GM10248 (cell line): ENCODE results near the gene KCNAB3.

Experiments used
- CTCF ChIA-PET: fragments of 300-600 bp; sonication (Branson Sonifier 250); formaldehyde crosslinking; extraction: SDS; loops from one replicate; lab custom pipeline; 2021; ENCODE audit warnings: antibody characterized with exemption; lab: Yijun Ruan, JAX
- POLR2A ChIA-PET: fragments of 350-650 bp; sonication (Branson Sonifier 250); formaldehyde crosslinking; extraction: SDS; loops from one replicate; lab custom pipeline; 2020; ENCODE audit warnings: antibody characterized with exemption; lab: Yijun Ruan, JAX
- DNase-seq: peaks from one replicate; pipeline ENCODE4 v3.0.0; 2012; ENCODE audit errors: extremely low spot score
- TF ChIP-seq, protein P1 (sequence below): IDR thresholded peaks from 2 replicates; pipeline ENCODE4 v1.5.1; 2012; ENCODE audit warnings: mild to moderate bottlenecking, low read depth; ENCODE audit errors: extremely low read depth, missing control alignments, control extremely low read depth

KCNAB3 gene

DNA sequence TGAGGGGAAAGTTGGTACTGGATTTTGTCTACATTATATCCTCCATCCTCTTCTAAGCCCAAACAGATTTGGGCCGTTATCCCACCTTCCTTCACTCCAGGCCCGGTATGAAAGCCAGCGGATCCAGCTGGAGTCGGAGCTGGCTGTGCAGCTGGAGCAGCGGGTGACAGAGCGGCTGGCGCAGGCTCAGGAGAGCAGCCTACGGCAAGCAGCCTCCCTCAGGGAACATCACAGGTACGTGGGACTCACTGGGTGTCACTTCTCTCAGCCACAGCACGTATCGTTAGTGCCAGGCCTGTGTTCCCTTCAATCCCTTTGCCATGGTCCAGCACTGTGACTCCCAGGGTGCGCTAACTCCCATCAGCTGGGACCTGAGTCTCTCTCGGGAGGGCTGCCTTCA is 13.6 kb upstream of the KCNAB3 start:
- CTCF ChIA-PET = interaction anchor here (0.7 to 6.4 kb wide), 6 partner anchors 10 to 117 kb away, joined by 3 to 32 read pairs (median 4); no protein-coding TSS in a partner anchor
- POLR2A ChIA-PET = no interaction called here
- no peak for DNase-seq
- TF ChIP-seq, protein P1, sequence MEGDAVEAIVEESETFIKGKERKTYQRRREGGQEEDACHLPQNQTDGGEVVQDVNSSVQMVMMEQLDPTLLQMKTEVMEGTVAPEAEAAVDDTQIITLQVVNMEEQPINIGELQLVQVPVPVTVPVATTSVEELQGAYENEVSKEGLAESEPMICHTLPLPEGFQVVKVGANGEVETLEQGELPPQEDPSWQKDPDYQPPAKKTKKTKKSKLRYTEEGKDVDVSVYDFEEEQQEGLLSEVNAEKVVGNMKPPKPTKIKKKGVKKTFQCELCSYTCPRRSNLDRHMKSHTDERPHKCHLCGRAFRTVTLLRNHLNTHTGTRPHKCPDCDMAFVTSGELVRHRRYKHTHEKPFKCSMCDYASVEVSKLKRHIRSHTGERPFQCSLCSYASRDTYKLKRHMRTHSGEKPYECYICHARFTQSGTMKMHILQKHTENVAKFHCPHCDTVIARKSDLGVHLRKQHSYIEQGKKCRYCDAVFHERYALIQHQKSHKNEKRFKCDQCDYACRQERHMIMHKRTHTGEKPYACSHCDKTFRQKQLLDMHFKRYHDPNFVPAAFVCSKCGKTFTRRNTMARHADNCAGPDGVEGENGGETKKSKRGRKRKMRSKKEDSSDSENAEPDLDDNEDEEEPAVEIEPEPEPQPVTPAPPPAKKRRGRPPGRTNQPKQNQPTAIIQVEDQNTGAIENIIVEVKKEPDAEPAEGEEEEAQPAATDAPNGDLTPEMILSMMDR = no peak

DNA sequence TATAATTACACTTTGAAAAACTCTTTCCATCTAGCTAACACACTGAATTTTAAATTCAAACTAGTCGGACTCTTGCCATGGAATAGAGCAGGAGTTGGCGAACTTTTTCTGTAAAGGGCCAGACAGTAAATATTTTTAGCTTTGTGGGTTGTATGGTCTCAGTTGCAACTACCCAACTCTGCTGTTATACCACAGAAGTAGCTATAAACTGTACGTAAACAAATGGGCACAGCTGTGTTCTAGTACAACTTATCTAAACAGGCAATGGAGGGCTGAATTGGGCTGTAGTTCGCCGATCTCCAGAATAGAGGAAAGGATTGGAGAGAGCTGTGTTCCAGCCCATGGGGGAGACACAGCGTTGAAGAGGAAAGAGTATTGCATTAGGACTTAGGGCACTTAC is 11.1 kb upstream of the KCNAB3 start:
- CTCF ChIA-PET = interaction anchor here (1.0 to 5.2 kb wide), 10 partner anchors 8 to 178 kb away, joined by 3 to 22 read pairs (median 4); partner anchors contain the start of genes CNTROB and TRAPPC1
- POLR2A ChIA-PET = no interaction called here
- TF ChIP-seq, protein P1 = no peak
- DNase-seq = no peak

DNA sequence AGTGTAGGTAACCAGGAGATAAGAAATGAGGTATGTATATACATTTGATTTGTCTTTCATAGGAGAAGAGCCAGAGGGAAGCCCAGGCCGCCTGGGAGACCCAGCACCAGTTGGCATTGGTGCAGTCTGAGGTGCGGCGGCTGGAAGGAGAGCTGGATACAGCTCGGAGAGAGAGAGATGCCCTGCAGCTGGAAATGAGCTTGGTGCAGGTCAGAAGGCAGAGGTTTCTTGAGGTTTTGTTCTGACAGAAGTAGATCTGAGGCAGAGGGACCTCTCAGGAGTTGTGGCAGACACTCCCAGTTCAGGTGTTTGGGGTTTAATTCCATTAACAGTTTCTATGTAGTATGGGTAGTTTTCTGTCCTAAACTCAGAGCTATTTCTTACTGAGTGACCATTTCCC is 10.4 kb upstream of the KCNAB3 start:
- TF ChIP-seq, protein P1 = no peak
- ChIA-PET CTCF (interaction anchor here (1.0 to 10.4 kb wide), 9 partner anchors 7 to 77 kb away, joined by 3 to 107 read pairs (median 5); partner anchors contain the start of genes CNTROB and TRAPPC1), POLR2A (no interaction called here)
- DNase-seq = no peak

DNA sequence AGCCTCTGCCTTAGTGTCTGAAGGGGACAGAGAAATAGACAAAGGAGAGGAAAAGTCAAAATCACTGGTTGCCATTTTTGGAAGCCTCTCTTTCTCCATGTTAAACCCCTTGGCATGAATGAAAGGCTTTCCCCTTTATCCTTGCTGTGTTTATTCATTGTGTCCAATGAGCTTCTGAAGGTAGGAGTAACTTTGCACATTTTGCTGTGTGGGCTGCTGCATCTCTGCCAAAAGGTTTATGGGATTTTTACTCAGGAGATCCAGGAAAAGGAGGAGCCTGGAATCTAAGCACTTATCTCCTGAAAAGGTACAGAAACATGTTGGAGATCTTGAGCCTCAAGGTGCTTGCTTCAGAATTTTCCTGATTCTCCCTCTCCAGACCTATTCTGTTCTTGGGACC is 6.2 kb upstream of the KCNAB3 start:
- CTCF ChIA-PET = interaction anchor here (0.9 to 10.4 kb wide), 10 partner anchors 9 to 193 kb away, joined by 3 to 107 read pairs (median 4); partner anchors contain the start of genes NAA38 and RNF227
- POLR2A ChIA-PET = no interaction called here
- TF ChIP-seq, protein P1 = no peak
- no peak for DNase-seq

DNA sequence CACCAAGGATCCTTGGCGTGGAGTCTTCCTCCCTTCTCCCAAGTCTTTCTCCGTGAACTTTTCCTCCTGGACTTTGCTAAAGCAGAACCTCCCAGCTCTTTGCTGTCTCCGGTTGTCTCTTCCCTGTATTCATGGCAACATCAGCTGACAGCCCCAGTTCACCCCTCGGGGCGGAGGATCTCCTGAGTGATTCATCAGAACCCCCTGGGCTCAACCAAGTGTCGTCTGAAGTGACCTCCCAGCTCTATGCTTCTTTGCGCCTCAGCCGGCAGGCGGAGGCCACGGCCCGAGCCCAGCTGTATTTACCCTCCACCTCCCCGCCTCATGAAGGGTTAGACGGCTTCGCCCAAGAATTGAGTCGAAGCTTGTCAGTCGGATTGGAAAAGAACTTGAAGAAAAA is 3.3 kb upstream of the KCNAB3 start:
- ChIA-PET CTCF (interaction anchor here (0.8 to 10.4 kb wide), 25 partner anchors 8 to 637 kb away, joined by 3 to 107 read pairs (median 4); partner anchors contain the start of gene RNF227), POLR2A (interaction anchor here (0.7 to 1.4 kb wide), 2 partner anchors 17 to 448 kb away, joined by 3 to 5 read pairs; partner anchors contain the start of gene RNF227)
- peak; percentile 51 for DNase-seq

DNA sequence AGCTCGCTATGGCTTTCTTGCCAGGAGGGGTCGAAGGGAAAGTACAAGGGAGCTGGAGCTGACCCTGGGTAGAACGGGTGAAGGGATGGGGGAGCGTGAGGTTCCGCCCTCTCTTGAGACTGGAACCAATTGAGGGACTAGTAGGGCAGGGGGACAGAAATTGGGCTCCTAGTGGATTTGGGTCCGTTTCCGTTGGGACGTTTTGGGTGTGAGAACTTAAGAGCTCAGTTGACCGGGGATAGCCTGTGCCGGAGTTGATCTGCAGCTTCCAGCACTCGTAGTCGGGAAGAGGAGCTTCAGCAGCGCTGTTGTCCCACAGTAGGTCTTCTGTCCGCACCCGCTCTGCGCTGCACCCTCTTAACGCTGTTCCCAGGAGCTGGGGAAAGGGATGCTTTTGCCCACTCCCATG is 2.8 kb upstream of the KCNAB3 start:
- ChIA-PET POLR2A (interaction anchor here (0.7 to 1.4 kb wide), 3 partner anchors 12 to 447 kb away, joined by 3 to 5 read pairs (median 5); partner anchors contain the start of gene RNF227), CTCF (interaction anchor here (0.7 to 10.4 kb wide), 27 partner anchors 9 to 637 kb away, joined by 3 to 107 read pairs (median 4); partner anchors contain the start of gene RNF227)
- peak; percentile 54 for DNase-seq
- TF ChIP-seq, protein P1 = no peak

More for the DNA sequence above, 3.3 kb upstream of the KCNAB3 start:
- TF ChIP-seq, protein P1 = peak; percentile 19
